ENCODE results near the gene PLSCR3.
"Not testable (repeated sequence)": the region's sequence is repeated elsewhere in the genome, so short reads cannot be mapped to it uniquely, and the experiment has no call there.

PLSCR3 gene

GRCh38 chr17:7379134-7379533 is 15.2 kb downstream of the PLSCR3 start:
- DNase-seq: no peak

GRCh38 chr17:7374353-7374752 is 20.0 kb downstream of the PLSCR3 start:
- no peak for DNase-seq

- no peak for DNase-seq
Measured at GRCh38 chr17:7370853-7371252, 23.5 kb downstream of the PLSCR3 start.

GRCh38 chr17:7369825-7370224 is 24.5 kb downstream of the PLSCR3 start:
- no peak for DNase-seq

- not testable (repeated sequence) for DNase-seq
Measured at GRCh38 chr17:7368599-7368994, 25.7 kb downstream of the PLSCR3 start.

- no peak for DNase-seq
Measured at GRCh38 chr17:7367918-7368598, 26.3 kb downstream of the PLSCR3 start.

- no peak for DNase-seq
Measured at GRCh38 chr17:7367083-7367482, 27.2 kb downstream of the PLSCR3 start.

- not testable (repeated sequence) for DNase-seq
Measured at GRCh38 chr17:7365963-7366362, 28.4 kb downstream of the PLSCR3 start.

GRCh38 chr17:7363311-7363710 is 31.0 kb downstream of the PLSCR3 start:
- DNase-seq: no peak

- no peak for DNase-seq
Measured at GRCh38 chr17:7361906-7362305, 32.4 kb downstream of the PLSCR3 start.

- DNase-seq: no peak
Measured at GRCh38 chr17:7357381-7357780, 36.9 kb downstream of the PLSCR3 start.

GRCh38 chr17:7356756-7357155 is 37.6 kb downstream of the PLSCR3 start:
- no peak for DNase-seq

GRCh38 chr17:7356072-7356549 is 38.2 kb downstream of the PLSCR3 start:
- DNase-seq: peak; percentile 87

GRCh38 chr17:7355573-7355972 is 38.8 kb downstream of the PLSCR3 start:
- no peak for DNase-seq

- DNase-seq: no peak
Measured at GRCh38 chr17:7355053-7355452, 39.3 kb downstream of the PLSCR3 start, which contains the start of gene TMEM95. Gene TMEM95 (plus strand): TSS chr17:7355156. CDS start chr17:7355205, 49 bp downstream.

GRCh38 chr17:7354262-7354843 is 40.0 kb downstream of the PLSCR3 start:
- no peak for DNase-seq

- DNase-seq: no peak
Measured at GRCh38 chr17:7352910-7353635, 41.3 kb downstream of the PLSCR3 start.

GRCh38 chr17:7352503-7352889 is 41.8 kb downstream of the PLSCR3 start:
- no peak for DNase-seq

GRCh38 chr17:7351665-7352502 is 42.4 kb downstream of the PLSCR3 start, which contains the start of gene KCTD11:
Gene KCTD11 (plus strand): TSS chr17:7352162.
- DNase-seq: peak; percentile 77

- no peak for DNase-seq
Measured at GRCh38 chr17:7348478-7349242, 45.7 kb downstream of the PLSCR3 start.

- DNase-seq: no peak
Measured at GRCh38 chr17:7347630-7348477, 46.5 kb downstream of the PLSCR3 start.
